ENCODE data around the gene METTL17.
"Not testable (repeated sequence)": the region's sequence is repeated elsewhere in the genome, so short reads cannot be mapped to it uniquely, and the experiment has no call there.

METTL17 gene

GRCh38 chr14:20989787-20990600 is at the start of gene METTL17:
Gene METTL17, plus strand, starts transcription at chr14:20989980. Its CDS starts 23 bp downstream, at chr14:20990003.
- peak; percentile 97 for FAIRE-seq
- DNase-seq (ENCODE audit: low spot score) = peak; percentile 99

- peak; percentile 73 for FAIRE-seq
Observed at GRCh38 chr14:20945146-20945545, 44.6 kb upstream of the METTL17 start.

DNA sequence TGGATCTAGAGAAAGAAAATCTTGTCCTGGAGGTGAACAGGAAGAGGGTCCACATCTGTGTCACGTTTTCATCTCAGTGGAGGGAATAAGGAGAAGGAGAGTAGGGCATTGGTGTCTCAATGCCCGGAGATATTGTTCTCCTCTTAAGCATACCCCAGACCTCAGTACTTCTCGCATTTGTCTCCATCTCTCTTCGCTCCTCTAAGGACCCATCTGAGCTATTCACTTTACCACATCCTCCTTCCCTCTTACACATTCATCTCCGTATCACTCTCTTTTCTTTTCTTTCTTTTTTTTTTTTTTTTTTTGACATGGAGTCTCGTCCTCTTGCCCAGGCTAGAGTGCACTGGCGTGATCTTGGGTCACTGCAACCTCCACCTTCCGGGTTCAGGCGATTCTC is 43.1 kb upstream of the METTL17 start:
- not testable (repeated sequence) for DNase-seq (ENCODE audit: low spot score)
- FAIRE-seq = peak; percentile 17

More at GRCh38 chr14:20945146-20945545, 44.6 kb upstream of the METTL17 start:
- not testable (repeated sequence) for DNase-seq (ENCODE audit: low spot score)

DNA sequence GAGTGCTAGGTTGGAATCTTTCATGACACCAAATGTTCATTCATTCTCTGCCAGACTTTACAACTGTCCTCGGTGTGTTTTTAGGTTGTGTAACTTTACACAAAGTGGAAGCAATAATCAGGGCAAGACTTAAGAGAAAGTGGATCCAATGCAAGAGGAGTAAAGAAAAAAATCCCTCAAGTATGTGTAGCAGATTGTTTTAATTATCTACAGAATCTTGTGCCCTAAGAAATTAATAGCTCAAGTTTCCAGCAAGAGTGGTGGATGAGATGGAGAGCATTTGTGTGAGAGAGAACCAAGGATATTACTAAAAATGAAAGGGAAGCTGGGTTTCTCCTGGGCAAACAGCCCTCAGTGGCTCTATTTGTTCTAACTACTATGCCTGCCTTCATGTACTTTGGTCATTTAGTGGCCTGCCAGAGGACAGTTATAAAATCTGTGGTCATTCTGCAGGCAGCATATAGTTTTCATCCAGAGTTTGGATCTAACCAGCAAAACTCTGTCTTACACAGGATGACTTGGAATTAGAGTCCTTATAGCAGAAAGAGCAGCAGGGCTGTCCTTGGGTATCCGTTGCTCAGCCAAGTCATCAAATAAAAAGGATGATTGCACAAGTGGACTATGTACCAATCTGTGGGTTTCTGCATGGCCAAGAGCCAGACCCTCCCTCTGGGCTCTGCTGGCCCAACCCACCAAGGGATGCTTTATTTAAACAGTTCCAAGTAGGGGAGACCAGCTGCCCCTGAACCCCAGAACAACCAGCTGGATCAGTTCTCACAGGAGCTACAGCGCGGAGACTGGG is 34.8 kb upstream of the METTL17 start, which contains the start of gene RNASE2:
RNASE2 (plus strand) TSS at position 752 of the 802 bp plus-strand sequence. CDS start 285 bp downstream, outside the sequence.
- not testable (repeated sequence) for FAIRE-seq; DNase-seq (ENCODE audit: low spot score)

DNA sequence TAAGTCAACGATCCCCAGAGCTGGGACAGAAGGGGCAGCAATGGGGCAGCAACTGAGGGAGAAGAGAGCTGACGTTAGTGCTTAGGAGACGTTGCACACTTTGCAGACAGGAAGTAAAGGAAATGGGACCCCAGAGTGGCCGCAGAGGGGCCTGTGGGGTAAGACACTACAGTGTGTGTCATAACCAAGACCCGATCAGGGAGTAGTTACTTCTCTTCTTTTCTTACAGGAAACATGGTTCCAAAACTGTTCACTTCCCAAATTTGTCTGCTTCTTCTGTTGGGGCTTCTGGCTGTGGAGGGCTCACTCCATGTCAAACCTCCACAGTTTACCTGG is 34.3 kb upstream of the METTL17 start:
- not testable (repeated sequence) for FAIRE-seq; DNase-seq (ENCODE audit: low spot score)

GRCh38 chr14:20956376-20956976 is 33.3 kb upstream of the METTL17 start:
- no peak for FAIRE-seq
- no peak for DNase-seq (ENCODE audit: low spot score)

DNA sequence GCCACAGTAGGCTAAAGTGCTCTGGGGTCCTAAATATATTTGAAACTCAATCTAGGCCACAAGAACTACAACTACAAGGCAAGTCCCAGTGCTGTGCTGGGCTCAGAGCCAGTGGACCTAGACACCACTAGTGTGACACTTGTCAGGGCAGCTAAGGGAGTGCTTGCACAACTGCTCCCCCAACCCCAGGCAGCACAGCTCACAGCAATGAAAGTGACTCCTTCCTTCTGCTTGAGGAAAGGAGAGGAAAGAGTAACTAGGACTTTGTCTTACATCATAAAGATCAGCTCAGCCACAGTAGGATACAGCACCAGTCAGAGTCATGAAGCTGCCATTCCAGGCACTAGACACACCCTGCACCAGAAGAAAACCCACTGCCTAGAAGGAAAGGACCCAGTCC is 30.8 kb upstream of the METTL17 start:
- FAIRE-seq; DNase-seq (ENCODE audit: low spot score): not testable (repeated sequence)

DNA sequence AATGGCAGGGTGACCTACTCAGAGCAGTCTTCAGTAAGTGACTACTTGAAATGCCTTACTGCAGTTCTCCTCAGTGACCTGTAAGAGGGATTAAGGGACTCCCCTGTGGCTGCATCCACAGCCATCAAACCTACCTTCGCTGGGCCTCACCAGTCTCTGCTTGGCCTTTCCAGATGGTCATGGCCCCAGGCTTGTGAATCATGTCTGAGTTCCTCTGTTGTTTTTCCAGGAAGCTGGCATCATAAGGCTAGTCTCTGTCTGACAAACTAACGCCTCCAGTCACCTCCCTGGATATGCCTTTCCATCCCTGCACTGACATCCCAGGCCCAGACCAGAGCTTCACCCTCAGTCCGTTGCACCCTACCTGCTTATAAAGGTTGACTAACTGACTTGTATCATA is 20.4 kb upstream of the METTL17 start:
- peak; percentile 52 for FAIRE-seq
- DNase-seq (ENCODE audit: low spot score) = no peak

GRCh38 chr14:20970647-20970982 is 19.2 kb upstream of the METTL17 start:
- no peak for FAIRE-seq
- no peak for DNase-seq (ENCODE audit: low spot score)

DNA sequence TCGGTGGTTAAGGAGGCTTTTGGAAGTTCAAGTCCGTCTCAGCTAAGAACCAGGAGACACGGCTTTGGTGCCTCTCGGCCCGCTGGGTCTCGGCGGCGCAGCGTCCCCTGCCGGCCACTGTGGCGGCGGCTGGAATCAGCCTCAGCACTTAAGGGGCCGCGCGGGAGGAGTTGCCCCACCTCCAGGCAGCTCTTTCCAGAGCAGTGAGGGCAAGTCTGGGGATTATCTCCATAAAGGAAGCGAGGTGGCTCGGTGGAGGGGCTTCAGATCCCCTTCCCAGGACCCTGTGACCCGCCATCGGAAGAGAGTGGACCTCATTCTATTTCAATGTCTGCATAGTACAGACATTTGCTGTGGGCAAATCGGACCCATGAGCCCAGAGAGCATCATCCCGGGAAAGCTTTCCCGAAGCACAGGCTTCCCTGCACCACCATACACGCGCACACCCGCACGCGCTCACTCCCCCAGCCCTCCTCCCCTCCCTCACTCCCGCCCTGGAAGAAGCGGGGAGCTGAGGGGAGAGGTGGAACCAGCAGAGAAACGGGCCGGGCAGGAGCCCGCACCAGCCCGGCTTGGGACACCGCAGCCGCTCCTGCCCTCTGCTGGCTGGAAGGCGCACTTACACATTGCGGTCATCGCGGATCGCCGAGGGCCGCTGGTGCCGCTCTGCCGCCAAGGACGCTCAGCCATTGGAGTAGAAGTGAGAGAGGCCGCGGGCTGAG is 18.6 kb upstream of the METTL17 start:
- DNase-seq (ENCODE audit: low spot score) = peak; percentile 97
- peak; percentile 99 for FAIRE-seq

GRCh38 chr14:20971705-20972021 is 18.1 kb upstream of the METTL17 start:
- DNase-seq (ENCODE audit: low spot score) (no peak), FAIRE-seq (no peak)

DNA sequence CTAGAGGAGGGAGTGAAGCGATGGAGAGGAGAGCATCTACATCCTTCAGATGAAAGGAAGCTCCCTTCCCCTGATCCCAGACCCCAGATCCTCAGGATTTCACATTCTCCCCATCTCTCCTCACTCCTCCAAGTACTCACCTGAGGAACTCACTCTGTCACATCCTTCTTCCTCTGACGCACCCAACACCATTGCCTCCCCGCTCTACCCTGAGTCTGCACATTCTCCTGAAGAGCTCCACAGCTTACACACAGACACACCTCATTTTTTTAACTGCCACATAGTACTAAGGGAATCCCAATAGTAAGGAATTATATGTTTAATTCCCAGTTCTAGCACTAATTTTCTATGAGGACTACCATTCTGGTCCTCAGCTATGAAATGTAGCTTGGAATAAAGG is 16.3 kb upstream of the METTL17 start:
- DNase-seq (ENCODE audit: low spot score) (no peak), FAIRE-seq (peak; percentile 66)

DNA sequence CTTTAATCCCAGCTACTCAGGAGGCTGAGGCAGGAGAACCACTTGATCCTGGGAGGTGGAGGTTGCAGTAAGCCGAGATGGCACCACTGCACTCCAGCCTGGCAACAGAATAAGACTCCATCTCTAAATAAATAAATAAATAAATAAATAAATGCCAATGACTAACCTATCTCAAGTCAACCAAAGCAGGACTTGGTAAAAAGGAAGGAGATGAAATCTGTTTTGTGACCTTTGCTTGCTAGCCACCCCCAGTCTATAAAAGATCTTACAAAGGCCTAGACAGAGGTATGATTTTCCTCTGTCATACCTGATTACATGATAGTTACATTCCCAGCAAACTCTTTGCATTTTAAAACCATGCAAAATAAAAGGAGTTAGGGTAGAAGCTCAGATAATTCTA is 13.5 kb upstream of the METTL17 start:
- DNase-seq (ENCODE audit: low spot score) (no peak), FAIRE-seq (no peak)

DNA sequence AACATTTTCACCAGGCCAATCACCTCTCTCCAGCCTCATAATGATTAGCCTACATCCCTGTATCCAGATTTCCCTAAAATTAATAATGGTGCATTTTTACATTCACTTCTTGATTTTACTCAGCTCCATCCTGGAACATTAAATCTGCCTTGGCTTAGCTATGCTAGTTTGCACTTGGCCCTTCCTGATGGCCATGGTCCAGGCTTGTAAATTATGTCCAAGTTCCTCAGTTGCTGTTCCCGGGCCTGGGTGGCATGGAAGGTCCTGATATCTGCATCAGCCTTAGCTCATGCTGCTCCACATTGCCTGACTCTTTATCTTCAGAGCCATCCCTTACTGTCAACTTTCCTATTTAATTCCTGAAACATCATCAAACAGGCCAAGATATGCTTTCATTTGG is 11.1 kb upstream of the METTL17 start:
- DNase-seq (ENCODE audit: low spot score) = no peak
- no peak for FAIRE-seq

GRCh38 chr14:20980906-20981305 is 8.9 kb upstream of the METTL17 start:
- DNase-seq (ENCODE audit: low spot score) (no peak), FAIRE-seq (no peak)

DNA sequence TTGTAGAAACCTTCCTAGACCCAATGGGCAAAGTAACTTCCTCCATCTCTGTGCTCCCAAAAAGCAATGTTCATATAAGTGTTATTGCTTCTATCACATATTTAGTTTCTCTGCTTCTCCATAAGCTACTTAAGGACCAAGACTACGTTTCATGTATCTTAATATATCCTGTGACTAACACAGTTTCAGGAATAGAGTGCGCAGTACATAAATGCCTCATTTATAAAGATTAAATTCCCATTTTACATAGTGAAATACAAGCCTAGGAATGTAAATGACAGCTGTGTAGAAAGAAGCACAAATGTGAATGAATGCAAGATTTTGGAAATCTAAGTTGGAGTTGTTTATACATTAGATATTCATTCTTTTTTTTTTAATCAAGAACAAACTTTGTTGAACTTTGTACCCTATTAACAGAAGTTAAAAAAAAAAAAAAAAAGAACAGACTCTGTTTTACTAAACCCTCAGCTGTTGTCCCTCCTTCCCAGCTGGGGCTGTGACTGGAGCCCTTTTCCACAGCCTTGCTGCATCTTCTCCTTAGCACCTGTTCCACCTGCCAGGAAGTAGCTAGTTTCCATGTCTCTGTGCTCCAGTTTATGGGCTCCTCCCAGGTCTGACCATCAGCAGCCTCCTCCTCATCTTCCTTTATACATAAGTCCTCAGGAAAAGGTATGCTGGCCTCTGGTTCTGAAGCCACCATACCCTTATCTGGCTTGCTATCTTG is 7.0 kb upstream of the METTL17 start:
- peak; percentile 73 for FAIRE-seq
- DNase-seq (ENCODE audit: low spot score) = no peak

DNA sequence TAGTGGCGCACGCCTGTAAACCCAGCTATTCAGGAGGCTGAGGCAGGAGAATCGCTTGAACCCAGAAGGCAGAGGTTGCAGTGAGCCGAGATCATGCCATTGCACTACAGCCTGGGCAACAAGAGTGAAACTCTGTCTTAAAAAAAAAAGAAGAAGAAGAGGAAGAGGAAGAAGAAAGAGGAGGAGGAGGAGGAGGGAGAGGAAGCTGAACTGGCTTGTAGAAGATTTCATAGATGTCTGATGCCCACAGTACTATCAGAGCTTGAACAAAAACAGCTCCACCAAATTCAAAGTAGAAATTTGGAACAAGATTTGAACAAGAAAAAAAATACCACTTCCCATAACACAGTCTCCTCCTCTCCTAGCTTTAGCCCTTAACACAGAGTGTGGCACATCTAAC is 4.1 kb upstream of the METTL17 start:
- DNase-seq (ENCODE audit: low spot score); FAIRE-seq: not testable (repeated sequence)

DNA sequence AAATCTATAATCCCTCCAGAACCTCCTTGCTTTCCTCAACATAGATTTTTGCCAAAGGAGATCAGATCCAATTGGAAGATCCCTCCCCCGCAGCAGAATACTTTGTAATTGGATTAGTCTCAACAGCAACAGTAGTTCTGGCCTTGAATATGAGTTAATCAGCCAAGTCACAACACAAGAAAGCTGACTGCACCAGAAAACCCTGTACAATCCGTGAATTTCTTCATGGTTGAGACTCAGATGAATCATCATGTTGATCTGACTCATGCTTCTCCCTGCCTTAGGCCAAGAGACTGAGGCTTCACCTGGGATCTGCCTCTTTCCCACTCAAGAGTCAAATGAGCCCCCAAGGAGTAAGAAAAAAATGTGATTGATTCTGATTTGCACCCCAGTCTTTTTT is 3.0 kb upstream of the METTL17 start:
- FAIRE-seq (peak; percentile 83), DNase-seq (ENCODE audit: low spot score) (peak; percentile 95)

- FAIRE-seq (peak; percentile 27), DNase-seq (ENCODE audit: low spot score) (no peak)
Observed at GRCh38 chr14:20988717-20989470, 886 bp upstream of the METTL17 start.

GRCh38 chr14:20989471-20989786 is 351 bp upstream of the METTL17 start:
- DNase-seq (ENCODE audit: low spot score) = no peak
- FAIRE-seq = no peak

All from urothelium cell line (cell line).